GM19467 (cell line): Measurements from ENCODE around the gene HEMK1.

Experiments used
- ATAC-seq: cut with Tn5 transposase; IDR thresholded peaks from one replicate; pipeline ENCODE4 v1.9.1; 2021; ENCODE audit warnings: mild to moderate bottlenecking, moderate library complexity; ENCODE audit not compliant: unreplicated experiment

Gene HEMK1

DNA sequence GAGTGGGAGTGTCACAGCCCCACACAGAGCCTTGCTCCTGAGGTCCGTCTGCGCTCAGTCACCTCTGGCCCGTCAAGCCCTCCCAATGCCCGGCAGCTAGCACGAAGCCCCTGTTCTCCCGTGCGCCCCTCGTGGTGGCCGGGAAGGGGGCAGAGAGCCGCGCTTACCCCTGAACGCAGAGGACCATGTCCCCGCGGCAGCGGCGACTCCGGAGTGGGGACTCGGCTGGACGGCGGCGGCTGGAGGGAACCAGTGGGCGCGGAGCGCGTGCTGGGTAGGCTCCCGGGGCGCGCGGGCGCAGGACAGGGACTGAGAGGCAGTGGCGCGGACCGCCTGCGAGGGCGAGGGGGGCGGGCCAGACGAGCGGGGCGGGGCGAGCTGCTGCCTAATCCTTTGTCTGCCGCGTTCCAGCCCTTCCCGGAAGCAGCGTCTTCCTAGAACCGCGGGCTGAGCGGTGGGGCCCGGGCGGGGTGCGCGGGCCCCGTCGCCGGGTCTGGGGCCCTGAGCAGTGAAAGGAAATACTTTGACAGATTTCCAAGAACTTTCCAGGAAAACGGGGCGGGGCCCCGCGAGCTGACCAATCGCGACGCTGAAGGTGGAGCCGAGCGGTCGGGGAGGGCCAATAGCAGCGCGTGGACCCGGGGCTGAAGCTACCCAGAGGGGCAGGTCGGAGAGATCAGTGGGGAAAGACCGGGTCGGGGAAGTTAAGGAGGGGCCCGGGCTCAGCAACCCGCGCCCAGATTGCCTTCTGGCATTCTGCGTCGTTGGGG, 42.3 kb downstream of the HEMK1 start, which contains the start of gene CISH:
TSS of gene CISH (minus strand) at position 311 of the 770 bp plus-strand sequence. CDS start at position 187, 124 bp downstream.
- ATAC-seq: peak; percentile 57

DNA sequence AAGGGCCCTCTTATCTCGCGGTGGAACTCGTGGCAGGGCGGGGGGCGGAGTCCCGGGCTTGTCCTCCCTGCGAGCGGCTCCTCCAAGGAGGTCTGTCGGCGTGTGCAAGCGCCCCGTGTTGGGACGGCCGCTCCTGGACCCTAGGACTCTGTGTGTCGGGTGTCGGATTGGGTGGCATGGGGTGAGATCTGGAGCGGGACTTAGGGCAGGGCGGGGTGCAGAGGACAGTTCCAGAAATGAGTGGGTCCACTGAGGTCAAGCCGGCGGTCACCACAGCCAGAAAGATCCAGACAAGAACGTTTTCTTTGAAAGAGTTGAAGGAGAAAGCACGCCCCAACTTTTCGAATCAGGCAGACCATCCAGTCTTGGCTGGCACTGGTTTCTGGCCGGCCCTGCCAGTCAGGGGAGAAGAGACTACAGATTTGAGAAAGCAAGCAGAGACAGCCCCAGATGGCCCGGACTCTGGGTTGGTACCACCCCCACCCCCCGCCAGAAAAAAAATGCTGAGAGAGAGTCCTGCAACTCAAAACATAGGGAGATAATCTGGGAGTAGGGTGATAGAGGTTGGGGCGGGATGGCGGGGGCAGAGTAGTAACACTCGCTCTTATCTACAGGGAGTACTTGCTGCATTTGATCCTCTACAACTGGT, 43.0 kb downstream of the HEMK1 start:
- ATAC-seq: peak; percentile 6

DNA sequence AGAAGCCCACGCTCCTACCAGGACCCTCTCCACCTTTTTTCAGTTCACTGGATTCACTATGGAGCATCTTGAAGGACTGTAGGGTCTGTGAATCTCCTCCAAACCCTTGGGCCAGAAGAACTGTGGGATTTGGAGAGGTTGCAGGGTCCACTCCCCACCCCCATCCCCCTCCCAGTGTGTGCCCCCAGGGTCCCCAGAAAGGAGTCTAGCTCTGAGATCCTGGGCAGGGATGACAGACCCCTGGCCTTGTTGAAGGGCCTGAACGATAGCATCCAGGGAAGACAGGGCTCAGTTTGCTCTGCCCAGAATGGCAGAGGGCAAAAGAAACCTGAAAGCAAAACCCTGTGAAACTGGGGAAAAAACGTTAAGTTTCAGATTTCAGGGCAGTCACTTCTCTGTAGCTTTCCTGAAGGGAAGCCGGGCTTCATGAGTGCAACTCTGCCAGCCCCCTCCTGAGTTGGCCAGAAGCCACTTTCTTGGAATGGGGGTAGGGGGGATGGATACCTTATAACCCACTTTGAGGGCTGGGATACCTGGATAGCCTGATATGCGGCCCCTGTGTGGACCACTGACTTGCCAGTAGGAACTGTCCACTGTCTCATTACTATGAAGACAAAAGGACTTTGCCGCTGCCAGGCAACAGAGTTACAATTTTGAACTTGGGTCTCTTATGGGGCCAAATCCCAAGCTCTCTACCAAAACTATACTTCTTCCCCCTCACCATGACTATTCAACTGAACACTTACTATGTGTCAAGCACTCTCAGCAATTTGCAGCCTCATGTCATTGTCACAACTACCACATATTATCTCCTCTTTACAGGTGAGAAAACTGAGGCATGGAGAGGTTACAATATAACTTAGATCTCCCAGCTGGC, 43.9 kb downstream of the HEMK1 start:
- ATAC-seq: no peak

DNA sequence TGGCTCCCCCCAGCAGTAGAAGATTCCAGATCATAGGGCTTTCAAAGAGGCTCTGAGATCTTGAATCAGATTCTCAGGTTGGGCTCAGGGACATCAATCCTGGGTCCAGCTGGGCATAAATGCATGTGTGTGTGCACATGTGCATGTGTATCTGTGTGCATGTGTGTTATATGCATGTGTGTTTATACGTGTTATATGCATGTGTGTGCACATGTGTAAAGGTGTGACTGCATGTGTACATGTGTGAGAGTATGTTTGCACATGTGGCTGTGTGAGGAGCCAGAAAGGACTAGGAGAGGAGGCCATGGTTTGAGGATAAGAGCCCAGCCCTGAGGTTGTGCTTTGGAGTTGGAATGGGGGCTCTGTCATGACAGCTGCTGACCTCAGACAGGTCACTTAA, 45.9 kb downstream of the HEMK1 start:
- ATAC-seq: no peak

DNA sequence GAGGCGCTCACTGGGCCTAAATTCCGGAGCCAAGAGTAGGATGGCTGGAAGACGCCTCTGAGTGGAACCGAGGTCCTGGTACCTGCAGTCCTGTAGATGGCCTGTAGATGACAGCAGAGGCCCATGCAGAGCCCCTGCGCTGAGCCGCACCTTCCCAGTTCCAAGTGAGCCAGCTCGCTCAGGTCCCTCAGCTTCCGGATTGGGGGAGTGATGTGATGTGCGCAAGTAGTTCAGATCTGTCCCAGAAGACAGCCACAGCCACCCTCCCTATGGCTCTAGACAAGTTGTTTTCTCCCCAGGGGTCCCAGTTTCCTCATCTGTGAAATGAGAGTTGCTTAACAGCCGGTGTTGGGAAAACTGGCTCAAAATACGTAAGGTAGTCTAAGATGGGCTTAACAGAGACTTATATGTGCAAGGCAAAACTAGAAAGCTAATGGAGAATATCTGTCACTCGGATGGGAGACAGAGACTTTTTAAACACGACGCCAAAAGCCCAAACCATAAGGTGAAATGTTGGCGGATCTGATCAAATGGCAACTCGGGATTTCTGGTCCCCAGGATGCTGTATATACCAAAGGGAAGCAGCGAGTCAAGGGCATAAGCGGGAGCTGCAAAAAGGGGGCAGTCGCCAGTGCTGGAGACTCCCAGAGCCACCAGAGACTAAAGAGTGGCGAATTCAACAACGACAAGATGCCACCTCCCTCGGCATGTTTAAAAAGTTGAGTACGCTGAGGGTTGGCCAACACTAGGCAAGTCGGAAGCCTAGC, 46.9 kb downstream of the HEMK1 start:
- ATAC-seq: peak; percentile 26

GRCh38 chr3:50616770-50617095, 47.4 kb downstream of the HEMK1 start:
- ATAC-seq: peak; percentile 52

DNA sequence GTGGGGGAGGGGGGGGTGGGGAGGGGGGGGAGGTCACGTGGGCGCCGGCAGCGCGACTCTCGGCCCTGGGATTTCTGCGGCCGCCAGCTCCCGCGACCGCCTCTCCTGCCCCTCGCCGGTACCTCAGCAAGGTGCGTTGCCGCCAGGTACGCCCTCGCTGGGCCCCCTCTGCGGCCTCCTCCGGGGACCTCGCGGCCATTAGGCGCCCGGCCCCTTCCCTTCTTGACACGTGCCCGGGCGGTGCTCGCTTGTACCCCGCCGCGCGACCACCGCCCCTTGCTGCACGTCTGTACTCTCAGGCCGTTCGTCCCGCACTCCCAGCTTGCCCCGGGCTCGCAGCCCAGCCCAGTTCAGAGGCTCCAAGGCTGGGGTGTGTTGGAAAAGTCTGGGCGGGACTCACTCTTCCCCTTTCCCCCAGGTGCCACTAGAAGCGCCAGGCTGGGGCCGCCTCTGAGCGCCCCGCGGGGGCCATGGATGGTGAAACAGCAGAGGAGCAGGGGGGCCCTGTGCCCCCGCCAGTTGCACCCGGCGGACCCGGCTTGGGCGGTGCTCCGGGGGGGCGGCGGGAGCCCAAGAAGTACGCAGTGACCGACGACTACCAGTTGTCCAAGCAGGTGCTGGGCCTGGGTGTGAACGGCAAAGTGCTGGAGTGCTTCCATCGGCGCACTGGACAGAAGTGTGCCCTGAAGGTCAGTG, 47.9 kb downstream of the HEMK1 start, which contains the start of gene MAPKAPK3:
TSS of gene MAPKAPK3 (plus strand) at position 56 of the 696 bp plus-strand sequence. CDS start at position 471, 415 bp downstream.
- ATAC-seq: peak; percentile 11

GRCh38 chr3:50617911-50618481, 48.7 kb downstream of the HEMK1 start:
- no peak for ATAC-seq

- no peak for ATAC-seq
These were observed 51.1 kb downstream of the HEMK1 start for GRCh38 chr3:50620420-50620819.

DNA sequence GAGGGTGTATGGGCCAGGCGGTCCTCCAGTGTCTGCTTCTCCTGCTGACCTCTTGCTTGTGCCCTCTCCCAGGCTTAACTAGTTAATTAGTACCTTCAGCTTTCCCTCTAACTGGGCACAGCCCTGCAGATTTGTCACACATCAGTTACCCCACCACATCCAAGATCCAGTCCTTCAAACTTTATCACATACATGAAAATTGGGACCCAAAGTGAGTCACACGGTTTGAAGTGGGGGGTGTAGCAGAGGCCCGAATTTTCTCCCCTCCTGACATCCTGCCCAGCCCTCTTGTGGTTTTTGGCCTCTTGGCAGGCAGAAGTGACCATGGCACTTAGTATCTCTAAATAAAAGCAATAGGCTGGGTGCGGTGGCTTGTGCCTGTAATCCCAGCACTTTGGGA, 51.5 kb downstream of the HEMK1 start:
- ATAC-seq: no peak

DNA sequence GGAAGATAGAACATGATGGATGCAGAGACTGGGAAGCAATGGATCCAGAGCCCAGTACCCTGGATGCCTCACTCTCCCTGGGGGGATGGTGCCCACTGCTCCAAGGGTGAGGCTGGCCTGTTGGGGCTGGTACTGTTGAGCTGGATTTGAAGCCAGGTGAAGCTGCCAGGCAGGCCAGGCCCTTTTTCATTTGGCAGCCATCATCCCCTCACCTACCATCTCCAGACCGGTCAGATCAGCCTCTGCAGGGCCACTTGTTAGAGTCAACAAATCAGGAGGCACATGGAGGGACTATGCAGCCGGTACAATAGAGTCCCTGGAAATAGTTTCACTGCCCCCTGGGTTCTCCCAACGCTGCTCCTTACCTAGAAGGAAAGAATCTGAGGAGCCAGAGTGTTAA, 53.6 kb downstream of the HEMK1 start:
- ATAC-seq: no peak

- no peak for ATAC-seq
These were observed 54.6 kb downstream of the HEMK1 start for GRCh38 chr3:50623840-50624474.

DNA sequence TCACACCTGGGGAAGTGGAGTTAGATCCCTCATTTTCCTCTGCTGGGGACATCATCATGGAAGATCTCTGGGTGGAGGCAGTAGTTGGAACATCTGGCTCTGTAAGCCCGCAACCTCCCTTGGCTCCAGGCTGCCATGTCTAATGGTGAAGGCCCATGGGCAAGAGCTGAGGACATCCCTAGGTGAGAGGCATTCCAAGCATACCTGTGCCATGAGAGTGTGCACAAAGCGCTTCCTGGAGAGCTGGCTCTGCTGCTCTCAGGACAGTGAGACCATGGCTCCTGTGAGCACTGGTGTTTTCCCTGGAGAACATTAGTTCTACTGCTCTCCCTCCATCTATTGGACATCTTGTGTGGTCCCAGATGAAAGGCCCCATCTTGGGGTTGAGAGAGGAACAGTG, 55.3 kb downstream of the HEMK1 start:
- ATAC-seq: no peak

GRCh38 chr3:50625231-50626182, 56.2 kb downstream of the HEMK1 start:
- no peak for ATAC-seq

DNA sequence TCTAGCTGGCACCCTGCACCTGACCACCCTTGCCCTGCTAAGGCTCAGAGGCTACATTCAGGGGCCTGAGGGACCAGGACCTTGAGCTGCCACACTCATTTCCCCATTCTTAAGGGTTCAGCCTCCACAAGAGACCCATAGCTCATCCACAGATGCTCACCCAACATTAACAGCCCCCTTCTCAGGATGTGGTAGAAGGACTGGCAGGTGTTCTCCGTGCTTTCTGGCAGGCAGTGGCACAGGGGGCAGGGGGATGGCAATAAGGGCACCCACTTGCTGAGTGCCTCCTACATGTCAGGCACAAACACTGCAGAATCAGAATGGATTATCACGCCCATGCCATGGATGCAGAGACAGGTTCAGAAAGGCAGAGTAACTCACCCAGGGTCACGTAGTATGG, 57.1 kb downstream of the HEMK1 start:
- ATAC-seq: no peak

GRCh38 chr3:50627407-50628051, 58.2 kb downstream of the HEMK1 start:
- no peak for ATAC-seq

GRCh38 chr3:50628601-50629000, 59.3 kb downstream of the HEMK1 start:
- no peak for ATAC-seq

DNA sequence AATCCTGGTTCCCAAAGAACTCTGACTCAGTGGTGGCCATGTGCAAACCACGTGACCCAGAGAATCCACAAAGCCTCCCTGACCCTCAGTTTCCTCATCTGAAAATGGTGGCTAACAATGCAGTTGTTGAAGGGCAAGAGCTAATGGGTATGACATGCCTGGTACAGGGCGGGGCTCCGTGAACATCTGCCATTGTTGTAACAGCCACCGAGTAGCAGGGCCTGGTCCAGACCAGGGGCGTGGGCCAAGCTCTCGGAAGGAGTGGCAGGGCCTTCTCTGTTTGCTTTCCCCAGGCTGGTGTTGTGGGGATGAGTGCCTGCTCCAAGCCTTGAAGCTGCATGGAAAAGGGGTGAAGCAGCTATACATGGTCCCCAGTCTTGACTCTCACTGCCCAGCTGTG, 61.1 kb downstream of the HEMK1 start:
- ATAC-seq: no peak
